ENCODE measurements around the gene FHIP1A.

GRCh38 chr4:151458148-151458547 lies 49.2 kb downstream of the FHIP1A start:
- TF ChIP-seq MAX (IDR thresholded peaks at IDR 0.05; ENCODE audit: insufficient read depth, insufficient read length) (no peak), POLR2A (IDR thresholded peaks at IDR 0.05; ENCODE audit: low read depth, low read length) (no peak), CTCF (IDR thresholded peaks at IDR 0.05; ENCODE audit: extremely low read depth in 1 of 2, insufficient read depth in 1 of 2, low read depth in 1 of 2, low read length in 2 of 2) (no peak), EZH2 (IDR thresholded peaks at IDR 0.05; ENCODE audit: borderline replicate concordance, low read depth, low read length, severe bottlenecking) (no peak)
